SIG-M5 treated with dmso at 0.1 percent for 504 hours (cell line): ENCODE data around the gene PHOSPHO1.
"Not testable (repeated sequence)": the region's sequence is repeated elsewhere in the genome, so short reads cannot be mapped to it uniquely, and the experiment has no call there.

Experiments used
- DNase-seq: peaks from one replicate; lab custom pipeline; 2025; ENCODE audit not compliant: unreplicated experiment; lab: John Stamatoyannopoulos, UW

The PHOSPHO1 gene

GRCh38 chr17:49230636-49231562, at the start of gene PHOSPHO1:
Gene PHOSPHO1, minus strand, starts transcription at chr17:49230787. Its CDS starts 4,096 bp downstream, at chr17:49226691.
- DNase-seq, result peak; percentile 82

- no peak for DNase-seq
These were observed 49.5 kb upstream of the PHOSPHO1 start for GRCh38 chr17:49280061-49280460.

- not testable (repeated sequence) for DNase-seq
These were observed 48.9 kb upstream of the PHOSPHO1 start for GRCh38 chr17:49279263-49280015.

GRCh38 chr17:49278076-49278475, 47.5 kb upstream of the PHOSPHO1 start:
- no peak for DNase-seq

- peak; percentile 67 for DNase-seq
These were observed 47.1 kb upstream of the PHOSPHO1 start for GRCh38 chr17:49277638-49278037.

GRCh38 chr17:49275981-49276380, 45.4 kb upstream of the PHOSPHO1 start:
- not testable (repeated sequence) for DNase-seq

- DNase-seq, result no peak
These were observed 38.8 kb upstream of the PHOSPHO1 start for GRCh38 chr17:49269356-49269755.

GRCh38 chr17:49267912-49268311, 37.3 kb upstream of the PHOSPHO1 start:
- no peak for DNase-seq

- DNase-seq, result no peak
These were observed 35.6 kb upstream of the PHOSPHO1 start for GRCh38 chr17:49266233-49266632.

- not testable (repeated sequence) for DNase-seq
These were observed 31.0 kb upstream of the PHOSPHO1 start for GRCh38 chr17:49261540-49261939.

- peak; percentile 92 for DNase-seq
These were observed 30.3 kb upstream of the PHOSPHO1 start for GRCh38 chr17:49260817-49261291.

- DNase-seq, result no peak
These were observed 29.6 kb upstream of the PHOSPHO1 start for GRCh38 chr17:49260011-49260816.

GRCh38 chr17:49259663-49260010, 29.1 kb upstream of the PHOSPHO1 start:
- no peak for DNase-seq

GRCh38 chr17:49258394-49258793, 27.8 kb upstream of the PHOSPHO1 start:
- no peak for DNase-seq

GRCh38 chr17:49255125-49255524, 24.5 kb upstream of the PHOSPHO1 start:
- no peak for DNase-seq

GRCh38 chr17:49254066-49254465, 23.5 kb upstream of the PHOSPHO1 start:
- DNase-seq, result no peak

GRCh38 chr17:49252148-49252695, 21.6 kb upstream of the PHOSPHO1 start:
- DNase-seq, result peak; percentile 87

- no peak for DNase-seq
These were observed 19.4 kb upstream of the PHOSPHO1 start for GRCh38 chr17:49249890-49250522.

- DNase-seq, result no peak
These were observed 18.8 kb upstream of the PHOSPHO1 start for GRCh38 chr17:49249292-49249794.

GRCh38 chr17:49247944-49248343, 17.4 kb upstream of the PHOSPHO1 start:
- no peak for DNase-seq
